Activated CD4-positive, alpha-beta T cell treated with anti-CD3 and anti-CD28 coated beads, Interleukin-2, amount 50 U/mL, for 24 hours (primary cell): ENCODE measurements around the gene CCDC167.

Experiments used
- DNase-seq, 2 donors: peaks; one replicate each; pipeline ENCODE4 v3.0.0-alpha.2; 2020; ENCODE audit warnings: low read depth in 1 of 2, low spot score in 1 of 2

Gene CCDC167

GRCh38 chr6:37435373-37435772 is 64.3 kb downstream of the CCDC167 start:
- no peak for DNase-seq

GRCh38 chr6:37433657-37434271 is 65.9 kb downstream of the CCDC167 start:
- DNase-seq = peak; percentile 17 to 46
